HCT116 (cell line): ENCODE measurements around the gene SUCLG1. TPM values are rescaled to one million over a fixed set of nuclear protein-coding genes. Genes with fewer than 3 reads are reported as not detected.

ENCODE experiments used
- ATAC-seq: fragments of 200-7000 bp; cut with Tn5 transposase; 2 replicates; pipeline ENCODE4 v1.9.1; 2020; ENCODE audit warnings: mild to moderate bottlenecking, moderate library complexity
- BruUV-seq: library from RNA; stranded (reverse); fragments of 400-500 nt; replicated peaks from 2 replicates; lab custom pipeline; 2021; lab: Mats Ljungman, UMichigan
- CTCF ChIA-PET: fragments of 300-600 bp; sonication (Branson Sonifier 250); formaldehyde crosslinking; loops from one replicate; lab custom pipeline; 2021; ENCODE audit warnings: antibody characterized with exemption; lab: Charles Lee
- POLR2A ChIA-PET: fragments of 300-600, 350-600 bp; sonication (Branson Sonifier 250); formaldehyde crosslinking; loops from one replicate; lab custom pipeline; 2021; ENCODE audit warnings: antibody characterized with exemption; lab: Charles Lee
- RAD21 ChIA-PET, 2 experiments: fragments of 300-600 bp; sonication (Branson Sonifier 250); formaldehyde crosslinking; loops; one replicate each; lab custom pipeline; 2023; ENCODE audit warnings: low total read pairs in 2 of 2; ENCODE audit not compliant: uncharacterized antibody in 2 of 2, unreplicated experiment in 2 of 2, low non-redundant PET in 1 of 2; lab: Charles Lee
- DNase-seq: peaks from one replicate; pipeline ENCODE4 v3.0.0-alpha.2; 2010; ENCODE audit warnings: low read depth, low spot score
- H2AFZ ChIP-seq: fragments of 200-600 bp; shearing (Covaris generic), sonication (generic); 2 replicates; pipeline ENCODE4 v1.6.1; 2017; ENCODE audit warnings: low read depth, mixed run types, mixed read lengths, antibody characterized with exemption, low read length; ENCODE audit not compliant: poor library complexity, severe bottlenecking
- H3K27ac ChIP-seq: 2 replicates; pipeline ENCODE4 v1.5.1; 2012; ENCODE audit warnings: low read depth, low read length
- H3K27me3 ChIP-seq: fragments of 200-600 bp; sonication (generic); 2 replicates; pipeline ENCODE4 v1.6.1; 2016; ENCODE audit warnings: mixed run types, low read length, mixed read lengths; ENCODE audit not compliant: insufficient read depth
- H3K36me3 ChIP-seq, 2 experiments: fragments of 200-500 bp in 1 of 2; fragments of 200-600 bp in 1 of 2; sonication (Bioruptor generic) in 1 of 2; sonication (generic) in 1 of 2; 2 replicates each; pipeline versions ENCODE4 v1.5.1 to v1.6.1; 2014 to 2016; ENCODE audit warnings: low read length in 2 of 2, inconsistent platforms in 1 of 2, mixed read lengths in 1 of 2, mixed run types in 1 of 2; ENCODE audit not compliant: insufficient read depth in 2 of 2, control insufficient read depth in 1 of 2
- H3K4me1 ChIP-seq, 2 experiments: fragments of 200-600 bp in 1 of 2; sonication (generic) in 1 of 2; 2 replicates each; pipeline versions ENCODE4 v1.5.1 to v1.6.1; 2012 to 2017; ENCODE audit warnings: low read length in 2 of 2, inconsistent platforms in 1 of 2, mild to moderate bottlenecking in 1 of 2, mixed read lengths in 1 of 2, mixed run types in 1 of 2, moderate library complexity in 1 of 2; ENCODE audit not compliant: insufficient read depth in 2 of 2, control insufficient read depth in 1 of 2
- H3K4me2 ChIP-seq: fragments of 200-600 bp; sonication (generic); 2 replicates; pipeline ENCODE4 v1.6.1; 2017; ENCODE audit warnings: mixed run types, low read length, mixed read lengths
- H3K4me3 ChIP-seq, 2 experiments: fragments of 200-600 bp in 1 of 2; sonication (generic) in 1 of 2; replicated peaks in 1 of 2; 2 replicates each; pipeline ENCODE4 v1.5.1; 2011 to 2016; ENCODE audit warnings: low read length in 2 of 2, control low read depth in 1 of 2, low read depth in 1 of 2, mild to moderate bottlenecking in 1 of 2, mixed read lengths in 1 of 2, mixed run types in 1 of 2
- H3K79me2 ChIP-seq: fragments of 200-600 bp; sonication (generic); 2 replicates; pipeline ENCODE4 v1.6.1; 2017; ENCODE audit warnings: mild to moderate bottlenecking, mixed run types, low read length, moderate library complexity, mixed read lengths; ENCODE audit not compliant: insufficient read depth
- H3K9ac ChIP-seq: fragments of 200-600 bp; sonication (generic); 2 replicates; pipeline ENCODE4 v1.6.1; 2016; ENCODE audit warnings: low read length, mixed read lengths
- H3K9me2 ChIP-seq: fragments of 200-600 bp; sonication (generic), shearing (Covaris generic); 2 replicates; pipeline ENCODE4 v1.6.1; 2017; ENCODE audit warnings: mixed run types, mild to moderate bottlenecking, moderate library complexity; ENCODE audit not compliant: insufficient read depth
- H3K9me3 ChIP-seq, 2 experiments: fragments of 200-500 bp in 1 of 2; fragments of 200-600 bp in 1 of 2; sonication (Bioruptor generic) in 1 of 2; sonication (generic) in 1 of 2; 2 replicates each; pipeline ENCODE4 v1.6.1; 2014 to 2017; ENCODE audit warnings: low read length in 2 of 2, mixed read lengths in 2 of 2, inconsistent platforms in 1 of 2, low read depth in 1 of 2, mild to moderate bottlenecking in 1 of 2, mixed run types in 1 of 2, moderate library complexity in 1 of 2; ENCODE audit not compliant: control insufficient read depth in 1 of 2, insufficient read depth in 1 of 2
- H4K20me1 ChIP-seq: fragments of 200-600 bp; sonication (generic), shearing (Covaris generic); 2 replicates; pipeline ENCODE4 v1.6.1; 2017; ENCODE audit warnings: mixed run types, mild to moderate bottlenecking, moderate library complexity; ENCODE audit not compliant: insufficient read depth
- CBX3 ChIP-seq: IDR thresholded peaks from 2 replicates; pipeline ENCODE4 v1.6.1; 2012; ENCODE audit warnings: low read depth
- CEBPB ChIP-seq: IDR thresholded peaks from 2 replicates; pipeline ENCODE4 v1.6.1; 2012; ENCODE audit warnings: low read depth
- FOSL1 ChIP-seq: IDR thresholded peaks from 2 replicates; pipeline ENCODE4 v1.6.1; 2012; ENCODE audit warnings: low read depth
- JUND ChIP-seq: IDR thresholded peaks from 2 replicates; pipeline ENCODE4 v1.6.1; 2012
- SIN3A ChIP-seq: IDR thresholded peaks from 2 replicates; pipeline ENCODE4 v1.6.1; 2012; ENCODE audit warnings: low read depth
- YY1 ChIP-seq: IDR thresholded peaks from 2 replicates; pipeline ENCODE4 v1.6.1; 2011; ENCODE audit warnings: low read length, low read depth, moderate library complexity, mild to moderate bottlenecking; ENCODE audit not compliant: insufficient replicate concordance; ENCODE audit errors: extremely low read depth
- ZBTB33 ChIP-seq: IDR thresholded peaks from 2 replicates; pipeline ENCODE4 v1.6.1; 2011; ENCODE audit warnings: mild to moderate bottlenecking, low read length, moderate library complexity; ENCODE audit not compliant: insufficient replicate concordance; ENCODE audit errors: extremely low read depth
- ZFX ChIP-seq: fragments of 450-650 bp; IDR thresholded peaks from 2 replicates; pipeline ENCODE4 v1.6.1; 2017
- intact Hi-C: fragments of 100-400 bp; cut with micrococcal nuclease; formaldehyde crosslinking; loops from 2 replicates; pipeline ENCODE4 v1.10.0; 2022
- total RNA-seq: library from RNA; stranded (reverse); gene quantifications from one replicate; pipeline ENCODE4 v1.2.1, GENCODE V29; 2021; ENCODE audit not compliant: unreplicated experiment
- TF ChIP-seq, protein P1 (sequence below): IDR thresholded peaks from 2 replicates; pipeline ENCODE4 v1.6.1; 2012; ENCODE audit warnings: low read depth

The SUCLG1 gene
- total RNA-seq, 1 experiment from 2014 or later = 56.3 TPM

DNA sequence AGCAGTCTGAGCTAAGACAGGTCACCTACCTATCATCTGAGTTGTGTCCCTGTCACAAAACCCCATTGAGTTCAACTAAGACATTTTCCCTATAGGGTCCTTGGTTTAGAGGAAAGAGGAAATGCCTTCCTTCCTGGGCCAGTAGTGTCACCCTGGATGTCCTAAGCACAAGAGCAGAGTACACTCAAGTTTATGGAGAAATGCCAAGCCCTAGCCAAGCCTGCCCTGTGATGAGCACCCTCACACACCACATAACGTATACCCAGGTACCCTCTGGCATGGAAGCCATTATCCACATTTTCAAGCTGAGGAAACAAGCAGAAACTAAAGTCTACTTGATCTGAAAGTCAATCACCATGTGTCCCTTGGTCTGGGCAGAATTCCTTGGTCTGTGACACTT, 37.3 kb downstream of the SUCLG1 start (continued):
- TF ChIP-seq ZBTB33 = no peak

DNA sequence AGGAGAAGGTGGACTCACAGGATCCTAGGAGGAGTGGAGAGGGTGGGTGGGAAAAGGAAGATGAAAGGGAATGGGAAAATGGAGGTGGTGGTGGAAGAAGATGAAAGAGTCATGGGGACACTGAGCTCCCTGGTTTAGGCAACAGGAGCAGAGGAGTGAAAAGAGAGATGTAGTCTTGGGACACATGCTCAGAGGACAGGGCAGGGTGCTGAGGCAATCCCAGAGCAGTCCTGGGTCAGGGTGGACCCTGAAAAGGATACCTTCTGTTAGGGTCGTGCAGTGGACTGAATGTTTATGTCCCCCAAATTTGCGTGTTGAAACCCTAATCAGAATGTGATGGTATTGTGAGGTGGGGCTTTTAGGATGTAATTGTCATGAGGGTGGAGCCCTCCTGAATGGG, 37.9 kb downstream of the SUCLG1 start:
- POLR2A ChIA-PET = no interaction called here
- H3K4me2 ChIP-seq = no peak overlapping the region
- no peaks in the 10 kb centered on the region for H3K27me3 ChIP-seq
- H3K9ac ChIP-seq = no peak overlapping the region
- RAD21 ChIA-PET = no interaction called here
- peaks cover 4 to 9% of the 10 kb centered on the region in 2 experiments; a peak in 3 of 4 replicates for H3K36me3 ChIP-seq
- H3K27ac ChIP-seq = no peak overlapping the region
- ATAC-seq = no peak
- no peak overlapping the region for H2AFZ ChIP-seq
- intact Hi-C loops = loop anchor here (5.0 kb wide), 1 partner anchor 399 kb away; no protein-coding TSS in a partner anchor
- no peak for DNase-seq
- H3K9me3 ChIP-seq = no peaks in the 10 kb centered on the region
- H3K79me2 ChIP-seq = no peaks in the 10 kb centered on the region
- CTCF ChIA-PET = no interaction called here
- H3K4me3 ChIP-seq = no peak overlapping the region
- H3K4me1 ChIP-seq = no peaks in the 10 kb centered on the region; a peak in 1 of 4 replicates
- H3K9me2 ChIP-seq = no peaks in the 10 kb centered on the region
- H4K20me1 ChIP-seq = no peaks in the 10 kb centered on the region
- TF ChIP-seq YY1 = no peak
- TF ChIP-seq FOSL1 = no peak
- TF ChIP-seq SIN3A = no peak
- TF ChIP-seq ZBTB33 = no peak
- no peak for TF ChIP-seq JUND
- no peak for TF ChIP-seq CEBPB
- TF ChIP-seq, protein P1, sequence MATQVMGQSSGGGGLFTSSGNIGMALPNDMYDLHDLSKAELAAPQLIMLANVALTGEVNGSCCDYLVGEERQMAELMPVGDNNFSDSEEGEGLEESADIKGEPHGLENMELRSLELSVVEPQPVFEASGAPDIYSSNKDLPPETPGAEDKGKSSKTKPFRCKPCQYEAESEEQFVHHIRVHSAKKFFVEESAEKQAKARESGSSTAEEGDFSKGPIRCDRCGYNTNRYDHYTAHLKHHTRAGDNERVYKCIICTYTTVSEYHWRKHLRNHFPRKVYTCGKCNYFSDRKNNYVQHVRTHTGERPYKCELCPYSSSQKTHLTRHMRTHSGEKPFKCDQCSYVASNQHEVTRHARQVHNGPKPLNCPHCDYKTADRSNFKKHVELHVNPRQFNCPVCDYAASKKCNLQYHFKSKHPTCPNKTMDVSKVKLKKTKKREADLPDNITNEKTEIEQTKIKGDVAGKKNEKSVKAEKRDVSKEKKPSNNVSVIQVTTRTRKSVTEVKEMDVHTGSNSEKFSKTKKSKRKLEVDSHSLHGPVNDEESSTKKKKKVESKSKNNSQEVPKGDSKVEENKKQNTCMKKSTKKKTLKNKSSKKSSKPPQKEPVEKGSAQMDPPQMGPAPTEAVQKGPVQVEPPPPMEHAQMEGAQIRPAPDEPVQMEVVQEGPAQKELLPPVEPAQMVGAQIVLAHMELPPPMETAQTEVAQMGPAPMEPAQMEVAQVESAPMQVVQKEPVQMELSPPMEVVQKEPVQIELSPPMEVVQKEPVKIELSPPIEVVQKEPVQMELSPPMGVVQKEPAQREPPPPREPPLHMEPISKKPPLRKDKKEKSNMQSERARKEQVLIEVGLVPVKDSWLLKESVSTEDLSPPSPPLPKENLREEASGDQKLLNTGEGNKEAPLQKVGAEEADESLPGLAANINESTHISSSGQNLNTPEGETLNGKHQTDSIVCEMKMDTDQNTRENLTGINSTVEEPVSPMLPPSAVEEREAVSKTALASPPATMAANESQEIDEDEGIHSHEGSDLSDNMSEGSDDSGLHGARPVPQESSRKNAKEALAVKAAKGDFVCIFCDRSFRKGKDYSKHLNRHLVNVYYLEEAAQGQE = no peak
- no peak for TF ChIP-seq ZFX
- TF ChIP-seq CBX3 = no peak
- no TSS peak for BruUV-seq
